Chondrocyte (in vitro differentiated cells): ENCODE results near the gene PPIG. TPM values are rescaled to one million over a fixed set of nuclear protein-coding genes. Genes with fewer than 3 reads are reported as not detected.

Experiments used
- DNase-seq: peaks from one replicate; pipeline ENCODE4 v3.0.0; 2021; ENCODE audit warnings: mixed read lengths, low spot score
- H3K27ac Mint-ChIP-seq: one replicate; pipeline ENCODE4 v1.8.0; 2021; ENCODE audit warnings: mild to moderate bottlenecking, moderate library complexity, mixed read lengths; ENCODE audit not compliant: unreplicated experiment
- H3K27me3 Mint-ChIP-seq: 2 replicates; pipeline ENCODE4 v1.8.0; 2021; ENCODE audit warnings: low read depth, mixed read lengths
- H3K36me3 Mint-ChIP-seq: 2 replicates; pipeline ENCODE4 v1.8.0; 2021; ENCODE audit warnings: low read depth, mixed read lengths
- H3K4me1 Mint-ChIP-seq: 2 replicates; pipeline ENCODE4 v1.8.0; 2021; ENCODE audit warnings: low read depth, mild to moderate bottlenecking, mixed read lengths
- H3K4me3 Mint-ChIP-seq: one replicate; pipeline ENCODE4 v1.8.0; 2021; ENCODE audit warnings: mild to moderate bottlenecking, moderate library complexity, mixed read lengths; ENCODE audit not compliant: unreplicated experiment
- H3K9me3 Mint-ChIP-seq: 2 replicates; pipeline ENCODE4 v1.8.0; 2021; ENCODE audit warnings: low read depth, mixed read lengths
- total RNA-seq: library from RNA; stranded (reverse); gene quantifications from 3 replicates; pipeline ENCODE4 v1.2.1, GENCODE V29; 2021
- TF ChIP-seq, protein P1 (sequence below): fragments of 200-600 bp; sonication (generic); IDR thresholded peaks from 2 replicates; pipeline ENCODE4 v1.5.0; 2021; ENCODE audit warnings: antibody characterized with exemption, mild to moderate bottlenecking, moderate library complexity

PPIG gene
- total RNA-seq, 1 donor from 2014 or later, result 34.8 TPM

GRCh38 chr2:169640104-169640503, 56.0 kb downstream of the PPIG start:
- H3K27ac Mint-ChIP-seq, result no peak overlapping the region
- DNase-seq, result no peak
- TF ChIP-seq, protein P1, sequence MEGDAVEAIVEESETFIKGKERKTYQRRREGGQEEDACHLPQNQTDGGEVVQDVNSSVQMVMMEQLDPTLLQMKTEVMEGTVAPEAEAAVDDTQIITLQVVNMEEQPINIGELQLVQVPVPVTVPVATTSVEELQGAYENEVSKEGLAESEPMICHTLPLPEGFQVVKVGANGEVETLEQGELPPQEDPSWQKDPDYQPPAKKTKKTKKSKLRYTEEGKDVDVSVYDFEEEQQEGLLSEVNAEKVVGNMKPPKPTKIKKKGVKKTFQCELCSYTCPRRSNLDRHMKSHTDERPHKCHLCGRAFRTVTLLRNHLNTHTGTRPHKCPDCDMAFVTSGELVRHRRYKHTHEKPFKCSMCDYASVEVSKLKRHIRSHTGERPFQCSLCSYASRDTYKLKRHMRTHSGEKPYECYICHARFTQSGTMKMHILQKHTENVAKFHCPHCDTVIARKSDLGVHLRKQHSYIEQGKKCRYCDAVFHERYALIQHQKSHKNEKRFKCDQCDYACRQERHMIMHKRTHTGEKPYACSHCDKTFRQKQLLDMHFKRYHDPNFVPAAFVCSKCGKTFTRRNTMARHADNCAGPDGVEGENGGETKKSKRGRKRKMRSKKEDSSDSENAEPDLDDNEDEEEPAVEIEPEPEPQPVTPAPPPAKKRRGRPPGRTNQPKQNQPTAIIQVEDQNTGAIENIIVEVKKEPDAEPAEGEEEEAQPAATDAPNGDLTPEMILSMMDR, result no peak
- H3K4me1 Mint-ChIP-seq, result no peaks in the 10 kb centered on the region
- H3K27me3 Mint-ChIP-seq, result no peaks in the 10 kb centered on the region
- peaks cover 2% of the 10 kb centered on the region for H3K36me3 Mint-ChIP-seq
- no peak overlapping the region for H3K4me3 Mint-ChIP-seq
- H3K9me3 Mint-ChIP-seq, result no peaks in the 10 kb centered on the region

GRCh38 chr2:169641464-169641863, 57.3 kb downstream of the PPIG start:
- H3K27ac Mint-ChIP-seq, result no peak overlapping the region
- H3K4me3 Mint-ChIP-seq, result no peak overlapping the region
- DNase-seq, result no peak
- no peaks in the 10 kb centered on the region for H3K27me3 Mint-ChIP-seq
- H3K9me3 Mint-ChIP-seq, result no peaks in the 10 kb centered on the region
- TF ChIP-seq, protein P1, result no peak
- peaks cover 2% of the 10 kb centered on the region for H3K36me3 Mint-ChIP-seq
- no peaks in the 10 kb centered on the region for H3K4me1 Mint-ChIP-seq

- no peaks in the 10 kb centered on the region for H3K27me3 Mint-ChIP-seq
- peaks cover 2% of the 10 kb centered on the region for H3K36me3 Mint-ChIP-seq
- no peaks in the 10 kb centered on the region for H3K9me3 Mint-ChIP-seq
- DNase-seq, result no peak
- H3K27ac Mint-ChIP-seq, result no peak overlapping the region
- no peak overlapping the region for H3K4me3 Mint-ChIP-seq
- H3K4me1 Mint-ChIP-seq, result no peaks in the 10 kb centered on the region
- TF ChIP-seq, protein P1, result no peak
Measured at GRCh38 chr2:169644173-169644572, 60.0 kb downstream of the PPIG start.

GRCh38 chr2:169647496-169647895, 63.3 kb downstream of the PPIG start:
- no peaks in the 10 kb centered on the region for H3K36me3 Mint-ChIP-seq
- peaks cover 2% of the 10 kb centered on the region for H3K27me3 Mint-ChIP-seq
- DNase-seq, result no peak
- no peak overlapping the region for H3K27ac Mint-ChIP-seq
- H3K9me3 Mint-ChIP-seq, result no peaks in the 10 kb centered on the region
- TF ChIP-seq, protein P1, result no peak
- no peaks in the 10 kb centered on the region for H3K4me1 Mint-ChIP-seq
- no peak overlapping the region for H3K4me3 Mint-ChIP-seq

GRCh38 chr2:169649278-169649677, 65.1 kb downstream of the PPIG start:
- no peaks in the 10 kb centered on the region for H3K4me1 Mint-ChIP-seq
- no peak overlapping the region for H3K27ac Mint-ChIP-seq
- no peaks in the 10 kb centered on the region for H3K9me3 Mint-ChIP-seq
- TF ChIP-seq, protein P1, result no peak
- no peak for DNase-seq
- no peaks in the 10 kb centered on the region for H3K36me3 Mint-ChIP-seq
- no peak overlapping the region for H3K4me3 Mint-ChIP-seq
- peaks cover 8% of the 10 kb centered on the region for H3K27me3 Mint-ChIP-seq
